Stimulated activated CD4-positive, alpha-beta T cell treated with anti-CD3 and anti-CD28 coated beads, Interleukin-1b, Interleukin-23, amount 100 ng/mL, for 1 hour (primary cell): ENCODE results near the gene NEK10.
A peak's percentile ranks its signal among the peaks of the same experiment; 100 is the strongest.

Experiments used
- DNase-seq, 2 donors: peaks; one replicate each; pipeline ENCODE4 v3.0.0-alpha.2; 2020; ENCODE audit warnings: low read depth in 2 of 2

The NEK10 gene

DNA sequence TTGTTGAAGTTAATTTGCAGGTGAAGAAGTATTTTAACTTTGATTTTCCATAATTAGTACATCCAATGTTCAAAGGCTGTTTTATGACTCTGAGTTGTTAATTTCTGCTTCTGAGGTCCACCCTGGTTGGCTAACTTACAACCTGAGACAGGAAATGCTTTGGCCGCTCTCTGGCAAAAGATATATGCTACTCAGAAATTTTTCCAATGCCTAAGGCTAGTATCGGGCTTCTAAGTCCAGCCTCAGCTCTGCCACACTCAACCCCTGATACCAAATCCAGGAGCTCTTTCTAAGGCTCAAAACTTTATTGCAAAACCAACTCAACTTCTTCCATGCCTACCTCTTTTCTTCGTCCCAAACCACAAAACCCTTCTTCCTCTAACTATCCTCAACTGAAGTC, 192.9 kb downstream of the NEK10 start:
- no peak for DNase-seq

DNA sequence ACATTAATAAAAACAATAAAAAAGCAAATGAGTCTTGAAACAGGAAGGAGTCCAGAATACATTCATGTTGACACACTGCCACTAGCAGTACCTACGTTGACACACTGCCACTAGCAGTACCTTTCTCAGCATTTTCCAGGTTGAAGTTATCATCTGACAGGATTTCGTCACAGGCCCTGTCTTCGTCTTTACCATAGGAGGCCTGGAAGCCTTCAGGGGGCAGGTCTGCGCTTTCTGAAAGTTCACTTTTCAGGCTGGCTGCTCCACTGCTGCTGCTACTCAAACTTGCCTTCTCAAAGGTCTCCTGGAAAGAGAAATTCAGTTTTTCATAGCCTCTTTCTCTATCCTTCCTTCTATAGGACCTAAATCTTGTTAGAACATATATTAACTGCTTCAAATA, 194.7 kb downstream of the NEK10 start:
- no peak for DNase-seq

DNA sequence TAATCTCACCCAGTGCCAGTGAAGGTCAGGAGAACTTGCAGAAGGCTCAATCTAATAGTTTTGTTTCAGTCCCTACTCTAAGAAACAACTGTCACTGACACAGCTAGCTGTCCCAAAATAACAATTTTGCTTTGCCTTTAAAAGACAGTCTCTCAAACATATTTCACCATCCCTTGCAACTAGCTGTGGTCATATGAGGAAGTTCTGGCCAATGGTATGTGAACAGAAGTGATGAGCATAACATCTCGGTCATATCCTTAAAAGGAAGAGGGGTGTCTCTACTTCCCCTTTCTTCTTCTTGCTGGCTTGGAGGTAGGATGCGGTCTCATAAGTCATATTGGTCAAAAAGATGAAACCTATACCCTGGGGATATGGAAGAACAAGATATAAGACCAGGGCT, 198.1 kb downstream of the NEK10 start:
- no peak for DNase-seq

GRCh38 chr3:27166888-27167287, 202.3 kb downstream of the NEK10 start:
- no peak for DNase-seq

- DNase-seq, result no peak
Observed at GRCh38 chr3:27165321-27165721, 203.9 kb downstream of the NEK10 start.

DNA sequence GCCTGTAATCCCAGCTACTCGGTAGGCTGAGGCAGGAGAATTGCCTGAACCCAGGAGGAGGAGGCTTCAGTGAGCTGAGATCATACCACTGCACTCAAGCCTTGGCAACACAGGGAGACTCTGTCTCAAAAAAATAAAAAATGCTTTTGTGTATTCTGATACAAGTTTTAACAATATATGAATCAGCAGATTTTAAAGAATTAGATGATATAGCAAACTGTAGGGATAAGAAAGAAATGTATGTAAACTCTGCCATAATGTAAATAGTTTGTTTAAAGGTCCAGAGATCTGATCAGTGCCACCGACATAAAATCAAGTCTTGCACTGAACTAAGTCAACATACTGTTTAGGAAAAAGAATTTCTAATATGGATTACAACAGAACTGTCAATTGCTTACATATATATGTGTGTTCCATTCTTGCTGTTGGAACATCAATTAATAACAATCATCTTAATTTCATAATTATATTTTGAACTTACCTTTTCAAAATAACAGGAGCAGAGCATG, 208.3 kb downstream of the NEK10 start:
- no peak for DNase-seq

DNA sequence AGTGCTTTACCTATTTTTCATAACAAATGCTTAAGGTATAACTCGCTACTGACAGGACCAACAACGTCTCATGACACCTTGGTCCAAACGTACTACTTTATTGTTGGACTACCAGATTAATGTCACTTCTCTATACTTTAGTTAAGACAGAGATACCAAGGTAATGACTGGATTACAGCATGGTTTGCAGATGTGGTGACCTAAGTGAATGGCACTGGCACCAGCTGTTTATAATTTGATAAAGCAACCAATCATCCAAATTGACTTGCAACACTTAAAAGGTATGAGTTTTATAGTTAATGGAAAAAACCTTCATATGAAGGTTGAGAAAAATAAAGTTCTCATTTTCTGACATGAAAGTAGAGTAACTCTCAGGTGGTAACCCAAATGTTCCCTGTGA, 209.0 kb downstream of the NEK10 start:
- no peak for DNase-seq

GRCh38 chr3:27147215-27147614, 222.0 kb downstream of the NEK10 start:
- no peak for DNase-seq

- no peak for DNase-seq
Observed at GRCh38 chr3:27146786-27147185, 222.4 kb downstream of the NEK10 start.

GRCh38 chr3:27145719-27146118, 223.5 kb downstream of the NEK10 start:
- no peak for DNase-seq

DNA sequence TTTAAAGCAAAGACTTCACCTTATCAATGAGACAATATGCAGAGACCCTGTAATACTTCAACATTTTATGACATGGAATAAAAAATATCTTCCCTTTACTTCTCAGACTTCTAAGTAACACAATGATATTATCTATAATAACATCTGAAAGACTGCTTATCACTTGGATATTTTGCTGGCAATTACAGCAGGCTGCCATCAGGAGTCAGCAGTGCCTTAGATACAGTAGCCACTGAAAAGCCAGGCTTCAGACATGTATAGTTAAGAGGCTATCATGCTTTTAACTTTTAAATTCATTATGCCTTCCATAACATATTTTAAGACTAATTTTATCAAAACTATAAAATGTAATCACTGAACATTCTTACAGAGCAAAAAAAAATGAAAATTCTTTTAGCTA, 227.5 kb downstream of the NEK10 start:
- no peak for DNase-seq

DNA sequence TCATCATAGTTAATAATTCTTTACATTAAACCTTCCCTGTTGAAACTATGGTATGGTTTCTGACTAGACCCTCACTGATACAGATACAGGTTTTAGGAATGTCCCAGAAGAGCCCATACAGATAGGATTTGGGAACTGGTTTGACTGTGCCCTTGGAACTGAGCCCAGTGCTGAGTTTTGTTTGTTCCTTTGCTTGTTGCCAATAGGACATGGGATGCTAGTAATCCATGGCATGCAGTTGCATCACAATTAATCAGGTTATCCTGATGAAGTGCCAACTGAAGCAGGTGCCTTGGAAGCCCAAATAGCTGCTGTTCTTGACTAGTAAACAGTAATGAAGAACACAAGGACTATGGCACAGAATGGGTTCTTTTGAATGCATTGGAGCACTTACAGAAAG, 230.6 kb downstream of the NEK10 start:
- no peak for DNase-seq

DNA sequence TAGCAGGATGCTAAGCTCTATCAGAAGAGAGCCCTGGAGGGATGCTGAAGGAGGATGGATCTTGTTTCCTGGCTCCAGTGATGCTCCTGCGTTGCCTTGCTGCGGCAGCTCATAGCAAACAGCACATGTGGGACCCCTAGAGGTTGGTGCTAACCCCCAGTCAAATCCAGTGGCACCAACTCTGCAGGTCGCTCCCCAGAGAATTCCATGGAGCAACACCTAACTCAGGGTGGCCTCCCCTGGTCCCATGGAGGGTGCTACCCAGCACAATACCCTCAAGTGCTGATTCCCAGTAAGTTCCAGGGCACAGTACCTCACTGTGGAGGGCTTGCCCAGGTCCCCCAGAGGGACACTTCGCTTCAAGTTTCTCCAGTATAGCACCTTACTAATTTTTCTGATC, 231.2 kb downstream of the NEK10 start:
- DNase-seq, result no peak

DNA sequence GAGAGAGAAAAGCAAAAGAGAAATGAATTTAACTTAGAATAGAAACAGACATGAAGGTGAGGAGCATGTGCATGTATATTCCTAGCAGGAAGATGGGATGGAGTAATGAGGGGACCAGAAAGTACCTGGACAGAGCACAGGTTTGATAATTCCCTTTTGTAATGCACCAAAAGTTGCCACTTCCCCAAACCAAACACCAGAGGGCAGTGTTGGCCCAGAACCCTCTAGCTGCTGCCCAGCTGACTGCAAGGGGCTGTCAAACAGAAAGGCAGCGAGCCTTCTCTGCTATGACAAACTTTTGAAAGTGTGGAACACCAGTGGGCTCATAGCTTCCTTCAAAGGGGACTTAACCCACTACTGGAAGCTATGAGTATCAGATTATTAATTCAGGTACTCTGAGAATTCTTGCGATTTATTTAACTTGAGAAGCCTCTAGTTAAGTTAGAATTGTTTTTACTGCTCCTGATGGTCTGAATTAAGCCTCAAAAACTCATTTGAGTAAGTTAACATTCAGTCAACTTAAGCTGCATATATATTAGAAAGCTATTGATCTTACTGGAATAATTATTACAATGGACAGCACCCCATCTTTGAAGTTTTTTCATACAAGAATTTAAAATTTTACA, 234.9 kb downstream of the NEK10 start:
- peak; percentile 16 to 23 for DNase-seq

GRCh38 chr3:27133060-27133459, 236.1 kb downstream of the NEK10 start:
- no peak for DNase-seq

GRCh38 chr3:27130796-27131195, 238.4 kb downstream of the NEK10 start:
- no peak for DNase-seq

DNA sequence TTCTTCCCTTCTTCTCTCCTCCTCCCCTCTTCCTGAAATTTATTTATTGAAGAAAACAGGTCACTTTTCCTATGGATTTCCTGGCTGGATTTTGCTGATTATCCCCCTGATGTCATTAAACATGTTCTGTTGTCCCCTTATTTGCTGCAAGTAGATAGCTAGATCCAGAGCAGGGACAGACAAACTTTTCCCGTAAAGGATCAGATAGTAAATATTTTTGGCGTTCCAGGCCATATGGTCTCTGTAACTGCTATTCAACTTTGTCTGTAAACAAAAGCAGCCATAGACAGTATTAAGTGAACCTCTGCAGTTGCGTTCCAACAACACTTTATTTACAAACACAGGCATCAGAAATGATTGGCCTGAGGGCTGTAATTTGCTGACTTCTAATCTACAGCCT, 241.3 kb downstream of the NEK10 start:
- DNase-seq, result no peak

DNA sequence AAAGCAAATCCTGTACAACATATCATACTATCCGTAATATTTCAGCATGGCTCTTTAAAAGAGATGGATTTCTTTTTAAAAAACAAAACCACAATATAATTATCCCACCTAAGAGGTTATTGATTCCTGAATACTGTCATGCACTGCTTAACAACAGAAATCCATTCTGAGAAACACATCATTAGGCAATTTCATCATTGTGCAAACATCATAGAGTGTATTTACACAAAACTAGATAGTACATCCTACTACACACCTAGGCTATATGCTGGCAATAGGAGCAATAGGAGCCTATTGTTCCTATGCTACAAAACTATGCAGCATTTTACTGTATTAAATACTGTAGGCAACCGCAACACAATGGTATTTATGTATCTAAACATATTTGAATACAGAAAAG, 242.0 kb downstream of the NEK10 start:
- no peak for DNase-seq

DNA sequence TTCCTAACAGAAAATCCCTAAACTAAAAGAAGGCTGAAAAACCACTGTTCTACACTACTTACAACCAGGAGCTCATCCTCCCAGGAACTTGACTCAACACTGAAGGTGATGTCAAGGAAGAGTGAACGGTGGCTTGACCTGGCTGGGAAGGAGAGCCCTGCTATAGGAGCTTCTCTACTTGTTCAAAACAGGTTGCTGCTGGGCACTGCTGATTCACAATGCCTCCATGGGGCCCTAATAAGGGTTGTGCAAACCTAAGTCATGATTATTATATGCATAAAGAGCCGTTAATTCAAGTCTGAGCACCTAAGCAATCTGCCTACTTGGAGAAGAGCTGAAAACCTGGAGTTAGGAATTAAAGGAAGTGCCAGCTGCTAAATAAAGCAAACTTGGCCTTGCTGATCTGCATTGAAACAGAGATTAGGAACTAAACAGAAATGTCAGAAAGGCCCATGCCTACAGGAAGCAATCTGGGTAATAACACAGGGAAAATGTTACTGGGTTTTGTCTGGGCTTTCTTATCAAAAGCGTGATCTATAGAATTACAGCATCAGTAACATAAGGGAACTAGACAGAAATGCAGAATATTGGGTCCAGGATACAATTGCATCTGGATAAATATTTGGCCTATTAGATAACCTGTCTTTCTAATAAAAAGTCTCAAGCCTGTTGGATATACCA, 243.2 kb downstream of the NEK10 start:
- no peak for DNase-seq

DNA sequence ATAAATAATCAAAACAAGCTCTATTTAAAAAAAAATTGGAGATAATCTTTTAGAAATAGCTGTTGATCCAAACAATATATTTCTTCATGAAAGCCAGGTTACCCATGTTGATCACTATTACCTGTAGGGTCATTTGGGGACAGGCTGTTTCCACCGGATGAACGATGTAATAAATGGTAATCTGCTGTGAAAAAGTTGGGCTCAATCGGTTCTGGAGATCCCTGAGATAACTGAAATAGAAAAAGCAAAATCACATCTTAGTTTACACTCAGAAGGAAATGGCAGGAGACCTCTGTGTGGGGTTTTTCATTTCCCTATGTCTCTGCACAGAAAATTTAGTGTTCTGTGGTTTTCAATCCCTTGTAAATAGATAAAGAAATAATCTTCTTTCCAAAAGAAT, 249.5 kb downstream of the NEK10 start:
- no peak for DNase-seq

GRCh38 chr3:27115352-27115751, 253.8 kb downstream of the NEK10 start:
- DNase-seq, result no peak

GRCh38 chr3:27114684-27115083, 254.5 kb downstream of the NEK10 start:
- no peak for DNase-seq

DNA sequence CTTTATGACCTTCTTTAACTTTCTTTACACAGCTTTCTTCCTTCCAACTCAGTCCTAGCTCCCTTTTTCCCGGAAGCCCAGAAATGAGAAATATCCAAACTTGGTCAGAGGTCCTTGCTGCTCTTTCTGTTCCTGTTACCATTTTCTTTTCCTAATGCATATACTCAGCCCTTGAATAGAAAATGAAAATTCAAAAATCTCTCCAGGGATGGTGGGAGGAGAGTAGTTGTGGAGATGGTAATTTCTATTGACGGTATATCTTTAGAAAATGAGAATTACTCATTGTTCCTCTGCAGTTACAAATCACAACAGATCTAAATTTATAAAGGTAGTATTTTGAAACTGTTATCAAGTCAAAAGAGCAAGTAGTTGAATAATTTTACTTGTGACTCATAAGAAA, 255.1 kb downstream of the NEK10 start:
- no peak for DNase-seq

- no peak for DNase-seq
Observed at GRCh38 chr3:27110020-27110419, 259.2 kb downstream of the NEK10 start.
